Type B pancreatic cell (in vitro differentiated cells): ENCODE data around the gene ZBTB40. TPM values are rescaled to one million over a fixed set of nuclear protein-coding genes. Genes with fewer than 3 reads are reported as not detected.

ENCODE experiments used
- DNase-seq: peaks from one replicate; pipeline ENCODE4 v3.0.0; 2021; ENCODE audit warnings: mixed read lengths; ENCODE audit not compliant: unreplicated experiment; ENCODE audit errors: extremely low spot score
- H3K27ac Mint-ChIP-seq: 2 replicates; pipeline ENCODE4 v1.8.0; 2021; ENCODE audit warnings: mild to moderate bottlenecking, mixed read lengths
- H3K27me3 Mint-ChIP-seq: 2 replicates; pipeline ENCODE4 v1.8.0; 2021; ENCODE audit warnings: mixed read lengths
- H3K36me3 Mint-ChIP-seq: 2 replicates; pipeline ENCODE4 v1.8.0; 2021; ENCODE audit warnings: mixed read lengths
- H3K4me1 Mint-ChIP-seq: one replicate; pipeline ENCODE4 v1.8.0; 2021; ENCODE audit warnings: mixed read lengths; ENCODE audit not compliant: unreplicated experiment
- H3K4me3 Mint-ChIP-seq: 2 replicates; pipeline ENCODE4 v1.8.0; 2021; ENCODE audit warnings: mild to moderate bottlenecking, mixed read lengths
- H3K9me3 Mint-ChIP-seq: 2 replicates; pipeline ENCODE4 v1.8.0; 2021; ENCODE audit warnings: mixed read lengths
- CTCF ChIP-seq: fragments of 200-600 bp; sonication (generic); conservative IDR thresholded peaks from 2 replicates; pipeline ENCODE4 v1.5.0; 2021; ENCODE audit warnings: antibody characterized with exemption, mild to moderate bottlenecking
- total RNA-seq: library from RNA; stranded (reverse); gene quantifications from 2 replicates; pipeline ENCODE4 v1.2.1, GENCODE V29; 2021; ENCODE audit warnings: low replicate concordance

The ZBTB40 gene
- total RNA-seq, 1 donor from 2014 or later = 26.9 TPM

DNA sequence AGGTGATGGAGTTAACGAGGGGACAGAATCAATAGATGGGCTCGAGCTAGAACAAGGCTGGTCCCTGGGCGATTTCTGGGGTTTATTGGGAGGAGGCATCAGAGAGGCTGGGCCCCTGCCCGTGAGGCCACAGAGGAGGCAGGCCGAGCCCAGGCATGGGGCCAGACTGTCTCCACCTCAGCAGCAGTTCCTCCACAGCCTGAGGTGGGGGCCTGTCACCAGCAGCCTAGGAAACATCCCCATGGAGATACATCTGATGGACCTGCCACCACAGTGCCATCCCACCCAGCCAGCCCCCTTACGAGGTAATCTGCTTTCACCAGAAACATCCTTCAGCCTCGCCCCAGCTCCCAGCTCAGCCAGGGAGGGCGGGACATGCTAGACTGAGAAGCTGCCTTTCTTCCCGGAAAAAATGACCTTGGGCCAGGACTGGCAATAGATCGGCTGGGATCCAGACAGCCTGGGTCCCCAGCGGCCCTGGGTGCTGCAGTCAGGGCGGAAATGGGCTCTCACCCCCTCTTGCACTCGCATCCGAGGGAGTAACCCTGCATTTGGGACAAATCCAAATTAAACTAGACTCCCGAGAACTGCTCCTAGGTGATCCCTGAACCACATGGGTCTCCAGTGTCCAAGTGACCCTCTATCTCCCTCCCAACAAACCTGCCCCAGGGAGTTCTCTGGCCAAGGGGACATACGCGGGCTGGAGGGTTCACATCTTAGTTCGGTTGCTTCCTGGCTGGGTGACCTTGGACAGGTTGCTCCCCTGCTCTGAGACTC is 101.6 kb downstream of the ZBTB40 start:
- H3K4me1 Mint-ChIP-seq = peaks cover 28% of the 10 kb centered on the region
- H3K4me3 Mint-ChIP-seq = no peak overlapping the region
- peaks cover 54% of the 10 kb centered on the region for H3K27me3 Mint-ChIP-seq
- no peak for DNase-seq
- H3K36me3 Mint-ChIP-seq = no peaks in the 10 kb centered on the region
- H3K27ac Mint-ChIP-seq = no peak overlapping the region
- H3K9me3 Mint-ChIP-seq = no peaks in the 10 kb centered on the region
- no peak for TF ChIP-seq CTCF

- no peak for TF ChIP-seq CTCF
- H3K36me3 Mint-ChIP-seq = no peaks in the 10 kb centered on the region
- H3K4me3 Mint-ChIP-seq = no peak overlapping the region
- peaks cover 49% of the 10 kb centered on the region for H3K27me3 Mint-ChIP-seq
- no peaks in the 10 kb centered on the region for H3K9me3 Mint-ChIP-seq
- peaks cover 28% of the 10 kb centered on the region for H3K4me1 Mint-ChIP-seq
- no peak overlapping the region for H3K27ac Mint-ChIP-seq
- DNase-seq = no peak
Observed at GRCh38 chr1:22553991-22554522, 102.4 kb downstream of the ZBTB40 start.

GRCh38 chr1:22555371-22555656 is 103.7 kb downstream of the ZBTB40 start:
- H3K27me3 Mint-ChIP-seq = peaks cover 52% of the 10 kb centered on the region
- DNase-seq = no peak
- no peaks in the 10 kb centered on the region for H3K36me3 Mint-ChIP-seq
- no peak overlapping the region for H3K4me3 Mint-ChIP-seq
- H3K27ac Mint-ChIP-seq = no peak overlapping the region
- peaks cover 28% of the 10 kb centered on the region for H3K4me1 Mint-ChIP-seq
- no peaks in the 10 kb centered on the region for H3K9me3 Mint-ChIP-seq
- no peak for TF ChIP-seq CTCF

- Mint-ChIP-seq H3K27ac (peak overlapping the region; percentile 4), H3K36me3 (no peaks in the 10 kb centered on the region), H3K9me3 (no peaks in the 10 kb centered on the region), H3K4me3 (no peak overlapping the region), H3K27me3 (peaks cover 56% of the 10 kb centered on the region), H3K4me1 (peaks cover 28% of the 10 kb centered on the region)
- no peak for DNase-seq
- TF ChIP-seq CTCF = no peak
Observed at GRCh38 chr1:22556391-22557104, 104.9 kb downstream of the ZBTB40 start.

DNA sequence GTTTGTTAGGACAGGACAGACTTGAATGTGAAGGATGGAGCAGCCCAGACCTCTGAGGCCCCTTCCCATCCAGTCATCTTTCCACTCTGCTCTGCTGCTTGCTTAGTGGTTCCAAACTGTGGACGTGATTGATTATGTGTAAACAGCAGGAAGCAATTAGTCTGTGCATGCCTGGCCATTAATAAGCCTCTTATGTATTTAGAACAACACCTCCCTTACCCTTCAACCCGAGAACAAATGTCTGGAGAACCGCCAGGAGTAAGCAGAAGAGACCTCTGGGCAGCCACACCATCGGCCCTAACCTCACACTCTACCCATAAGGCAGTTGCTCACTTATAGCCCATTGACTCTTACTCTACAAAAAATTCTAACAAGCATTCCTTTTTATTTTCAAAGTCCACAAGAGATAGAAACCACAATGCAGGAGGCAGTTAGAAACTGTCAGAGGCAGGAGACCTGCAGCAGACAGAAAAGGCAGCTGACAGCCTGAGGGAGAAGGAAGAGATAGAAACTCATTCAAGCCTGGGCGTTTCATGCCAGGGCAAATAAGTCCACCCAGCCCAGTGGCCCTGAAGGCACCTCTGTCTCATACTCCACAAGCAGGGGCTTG is 105.8 kb downstream of the ZBTB40 start:
- Mint-ChIP-seq H3K4me3 (peak overlapping the region; percentile 38), H3K4me1 (peaks cover 28% of the 10 kb centered on the region), H3K27ac (peak overlapping the region; percentile 4), H3K27me3 (peaks cover 62% of the 10 kb centered on the region), H3K9me3 (no peaks in the 10 kb centered on the region), H3K36me3 (no peaks in the 10 kb centered on the region)
- DNase-seq = no peak
- TF ChIP-seq CTCF = no peak
